Activated CD8-positive, alpha-beta T cell treated with anti-CD3 and anti-CD28 coated beads, Interleukin-2, amount 10 ng/mL, durations not matched to agents 7 days and 5 days (primary cell): Measurements from ENCODE around the gene HCK. TPM values are rescaled to one million over a fixed set of nuclear protein-coding genes. Genes with fewer than 3 reads are reported as not detected.
A peak's percentile ranks its signal among the peaks of the same experiment; 100 is the strongest.

Source experiments
- ATAC-seq: fragments of 150-1000 bp; cut with Tn5 transposase; one replicate; pipeline ENCODE4 v1.10.0; 2021; ENCODE audit warnings: moderate library complexity
- CTCF ChIA-PET: fragments of 350-600 bp; sonication (Branson Sonifier 250); formaldehyde crosslinking; loops from one replicate; lab custom pipeline; 2021; ENCODE audit warnings: antibody characterized with exemption; lab: Charles Lee
- POLR2A ChIA-PET: fragments of 350-600 bp; sonication (Branson Sonifier 250); formaldehyde crosslinking; loops from one replicate; lab custom pipeline; 2021; ENCODE audit warnings: antibody characterized with exemption; lab: Charles Lee
- DNase-seq: peaks from one replicate; pipeline ENCODE4 v3.0.0-alpha.2; 2020
- H3K27ac Mint-ChIP-seq: one replicate; pipeline ENCODE4 v1.8.0; 2021; ENCODE audit warnings: mild to moderate bottlenecking, mixed read lengths
- H3K27me3 Mint-ChIP-seq: one replicate; pipeline ENCODE4 v1.8.0; 2021; ENCODE audit warnings: low read depth, mixed read lengths
- H3K36me3 Mint-ChIP-seq: one replicate; pipeline ENCODE4 v1.8.0; 2021; ENCODE audit warnings: low read depth, mixed read lengths
- H3K4me1 Mint-ChIP-seq: one replicate; pipeline ENCODE4 v1.8.0; 2021; ENCODE audit warnings: low read depth, mixed read lengths
- H3K4me3 Mint-ChIP-seq: one replicate; pipeline ENCODE4 v1.8.0; 2021; ENCODE audit warnings: mild to moderate bottlenecking, mixed read lengths
- H3K9me3 Mint-ChIP-seq: one replicate; pipeline ENCODE4 v1.8.0; 2022; ENCODE audit warnings: mixed read lengths; ENCODE audit not compliant: insufficient read depth
- total RNA-seq, 2 experiments: library from RNA; stranded (reverse); gene quantifications; one replicate each; pipeline ENCODE4 v1.2.3, GENCODE V29; 2021

The HCK gene
- total RNA-seq, 2 experiments from 2014 or later = not detected

- Mint-ChIP-seq H3K36me3 (peaks cover 3% of the 10 kb centered on the region), H3K4me1 (peaks cover 19% of the 10 kb centered on the region), H3K4me3 (peak overlapping the region; percentile 45), H3K27ac (no peak overlapping the region), H3K27me3 (peaks cover 56% of the 10 kb centered on the region), H3K9me3 (no peaks in the 10 kb centered on the region)
- POLR2A ChIA-PET = no interaction called here
- peak; percentile 37 for ATAC-seq
- peak; percentile 53 for DNase-seq
- CTCF ChIA-PET = interaction anchor here (0.6 to 2.0 kb wide), 11 partner anchors 10 to 634 kb away, joined by 3 to 13 read pairs (median 3); no protein-coding TSS in a partner anchor
These were observed 34.3 kb upstream of the HCK start for GRCh38 chr20:32017711-32018251.

GRCh38 chr20:32018269-32019155 is 33.5 kb upstream of the HCK start:
- ChIA-PET POLR2A (no interaction called here), CTCF (interaction anchor here (0.7 to 2.0 kb wide), 7 partner anchors 10 to 166 kb away, joined by 3 to 13 read pairs (median 3); no protein-coding TSS in a partner anchor)
- Mint-ChIP-seq H3K27me3 (peaks cover 61% of the 10 kb centered on the region), H3K9me3 (no peaks in the 10 kb centered on the region), H3K4me1 (peaks cover 19% of the 10 kb centered on the region), H3K4me3 (peak overlapping the region; percentile 70), H3K27ac (no peak overlapping the region), H3K36me3 (peaks cover 3% of the 10 kb centered on the region)
- DNase-seq (peak; percentile 51), ATAC-seq (peak; percentile 72)

- Mint-ChIP-seq H3K9me3 (no peaks in the 10 kb centered on the region), H3K4me3 (peak overlapping the region; percentile 65), H3K4me1 (peaks cover 19% of the 10 kb centered on the region), H3K27ac (no peak overlapping the region), H3K36me3 (peaks cover 3% of the 10 kb centered on the region), H3K27me3 (peaks cover 67% of the 10 kb centered on the region)
- ChIA-PET POLR2A (no interaction called here), CTCF (interaction anchor here (5.4 kb wide), 1 partner anchor 13 kb away, joined by 34 read pairs; no protein-coding TSS in a partner anchor)
- DNase-seq (no peak), ATAC-seq (peak; percentile 21)
These were observed 32.9 kb upstream of the HCK start for GRCh38 chr20:32019156-32019510.

GRCh38 chr20:32019563-32020463 is 32.2 kb upstream of the HCK start:
- no peak for ATAC-seq
- DNase-seq = no peak
- peaks cover 64% of the 10 kb centered on the region for H3K27me3 Mint-ChIP-seq
- ChIA-PET CTCF (interaction anchor here (0.9 to 5.4 kb wide), 3 partner anchors 12 to 197 kb away, joined by 3 to 34 read pairs (median 4); no protein-coding TSS in a partner anchor), POLR2A (no interaction called here)
- H3K9me3 Mint-ChIP-seq = no peaks in the 10 kb centered on the region
- H3K4me3 Mint-ChIP-seq = peak overlapping the region; percentile 65
- peaks cover 3% of the 10 kb centered on the region for H3K36me3 Mint-ChIP-seq
- no peak overlapping the region for H3K27ac Mint-ChIP-seq
- peaks cover 19% of the 10 kb centered on the region for H3K4me1 Mint-ChIP-seq

- Mint-ChIP-seq H3K4me3 (no peak overlapping the region), H3K27ac (no peak overlapping the region), H3K27me3 (peaks cover 57% of the 10 kb centered on the region), H3K9me3 (no peaks in the 10 kb centered on the region), H3K4me1 (peaks cover 19% of the 10 kb centered on the region), H3K36me3 (peaks cover 3% of the 10 kb centered on the region)
- POLR2A ChIA-PET = no interaction called here
- DNase-seq = no peak
- CTCF ChIA-PET = interaction anchor here (5.4 kb wide), 1 partner anchor 11 kb away, joined by 34 read pairs; no protein-coding TSS in a partner anchor
- no peak for ATAC-seq
These were observed 31.0 kb upstream of the HCK start for GRCh38 chr20:32021091-32021490.

- H3K36me3 Mint-ChIP-seq = no peaks in the 10 kb centered on the region
These were observed 27.3 kb upstream of the HCK start for GRCh38 chr20:32024683-32025295.

GRCh38 chr20:32027643-32028042 is 24.4 kb upstream of the HCK start:
- ChIA-PET POLR2A (no interaction called here), CTCF (no interaction called here)
- Mint-ChIP-seq H3K27me3 (peaks cover 28% of the 10 kb centered on the region), H3K36me3 (no peaks in the 10 kb centered on the region), H3K4me3 (no peak overlapping the region), H3K9me3 (no peaks in the 10 kb centered on the region), H3K4me1 (peaks cover 2% of the 10 kb centered on the region), H3K27ac (no peak overlapping the region)
- ATAC-seq (no peak), DNase-seq (no peak)

More at GRCh38 chr20:32024683-32025295, 27.3 kb upstream of the HCK start:
- Mint-ChIP-seq H3K27ac (no peak overlapping the region), H3K4me1 (peaks cover 8% of the 10 kb centered on the region), H3K27me3 (peaks cover 41% of the 10 kb centered on the region), H3K9me3 (no peaks in the 10 kb centered on the region), H3K4me3 (no peak overlapping the region)
- ATAC-seq = no peak
- POLR2A ChIA-PET = no interaction called here
- no peak for DNase-seq
- CTCF ChIA-PET = interaction anchor here (1.0 kb wide), 1 partner anchor 202 kb away, joined by 4 read pairs; no protein-coding TSS in a partner anchor

- H3K27me3 Mint-ChIP-seq = peaks cover 29% of the 10 kb centered on the region
- H3K4me1 Mint-ChIP-seq = peaks cover 2% of the 10 kb centered on the region
- H3K4me3 Mint-ChIP-seq = no peak overlapping the region
- no peaks in the 10 kb centered on the region for H3K36me3 Mint-ChIP-seq
- ATAC-seq (no peak), DNase-seq (no peak)
- no peak overlapping the region for H3K27ac Mint-ChIP-seq
- H3K9me3 Mint-ChIP-seq = no peaks in the 10 kb centered on the region
- ChIA-PET POLR2A (interaction anchor here (0.6 kb wide), 1 partner anchor 154 kb away, joined by 3 read pairs; no protein-coding TSS in a partner anchor), CTCF (interaction anchor here (0.6 to 5.2 kb wide), 9 partner anchors 11 to 206 kb away, joined by 3 to 51 read pairs (median 3); partner anchors contain the start of gene PDRG1)
These were observed 23.2 kb upstream of the HCK start for GRCh38 chr20:32028647-32029372.

GRCh38 chr20:32029561-32029960 is 22.5 kb upstream of the HCK start:
- H3K27ac Mint-ChIP-seq = no peak overlapping the region
- H3K36me3 Mint-ChIP-seq = no peaks in the 10 kb centered on the region
- no peak for ATAC-seq
- H3K4me3 Mint-ChIP-seq = no peak overlapping the region
- ChIA-PET POLR2A (interaction anchor here (0.6 kb wide), 1 partner anchor 154 kb away, joined by 3 read pairs; no protein-coding TSS in a partner anchor), CTCF (interaction anchor here (0.7 to 5.2 kb wide), 13 partner anchors 8 to 207 kb away, joined by 3 to 51 read pairs (median 3); partner anchors contain the start of gene PDRG1)
- H3K27me3 Mint-ChIP-seq = peaks cover 26% of the 10 kb centered on the region
- H3K4me1 Mint-ChIP-seq = peaks cover 2% of the 10 kb centered on the region
- no peaks in the 10 kb centered on the region for H3K9me3 Mint-ChIP-seq
- no peak for DNase-seq
